HG03439 (cell line): ENCODE measurements around the gene BICDL2.
"Not testable (repeated sequence)": the region's sequence is repeated elsewhere in the genome, so short reads cannot be mapped to it uniquely, and the experiment has no call there.

Experiments
- ATAC-seq: cut with Tn5 transposase; IDR thresholded peaks from one replicate; pipeline ENCODE4 v1.9.1; 2021; ENCODE audit warnings: mild to moderate bottlenecking, moderate library complexity; ENCODE audit not compliant: unreplicated experiment

The BICDL2 gene

GRCh38 chr16:3036726-3037315, at the start of gene BICDL2:
BICDL2 (minus strand) TSS chr16:3036944; CDS start chr16:3035496, 1,448 bp downstream.
- ATAC-seq: no peak

DNA sequence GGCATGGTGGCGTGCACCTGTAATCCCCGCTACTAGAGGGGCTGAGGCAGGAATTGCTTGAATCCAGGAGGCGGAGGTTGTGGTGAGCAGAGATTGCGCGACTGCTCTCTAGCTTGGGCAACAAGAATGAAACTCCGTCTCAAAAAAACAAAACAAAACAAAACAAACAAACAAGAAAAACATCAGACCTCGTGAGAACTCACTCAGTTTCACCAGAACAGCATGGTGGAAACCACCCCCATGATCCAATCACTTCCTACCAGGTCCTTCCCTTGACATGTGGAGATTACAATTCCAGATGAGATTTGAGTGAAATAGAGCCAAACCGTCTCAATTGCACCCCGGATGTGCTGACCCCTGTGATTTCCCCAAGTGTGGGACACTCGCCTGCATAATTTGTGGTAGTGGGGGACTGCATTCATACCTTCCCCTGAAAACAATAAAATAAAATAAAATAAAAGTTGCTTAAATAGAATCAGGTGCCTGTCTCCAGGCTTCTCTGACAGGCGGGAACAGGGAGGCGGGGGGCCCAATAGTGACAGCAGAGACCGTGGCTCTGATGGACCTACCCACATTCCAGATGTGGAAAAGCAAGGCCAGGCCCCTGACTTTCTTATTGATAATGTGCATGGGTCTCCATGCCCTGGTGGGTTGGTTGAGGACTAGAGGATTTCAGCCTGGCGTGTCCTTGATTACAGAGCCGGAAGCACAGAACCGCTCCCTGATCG, 49.3 kb upstream of the BICDL2 start:
- no peak for ATAC-seq

DNA sequence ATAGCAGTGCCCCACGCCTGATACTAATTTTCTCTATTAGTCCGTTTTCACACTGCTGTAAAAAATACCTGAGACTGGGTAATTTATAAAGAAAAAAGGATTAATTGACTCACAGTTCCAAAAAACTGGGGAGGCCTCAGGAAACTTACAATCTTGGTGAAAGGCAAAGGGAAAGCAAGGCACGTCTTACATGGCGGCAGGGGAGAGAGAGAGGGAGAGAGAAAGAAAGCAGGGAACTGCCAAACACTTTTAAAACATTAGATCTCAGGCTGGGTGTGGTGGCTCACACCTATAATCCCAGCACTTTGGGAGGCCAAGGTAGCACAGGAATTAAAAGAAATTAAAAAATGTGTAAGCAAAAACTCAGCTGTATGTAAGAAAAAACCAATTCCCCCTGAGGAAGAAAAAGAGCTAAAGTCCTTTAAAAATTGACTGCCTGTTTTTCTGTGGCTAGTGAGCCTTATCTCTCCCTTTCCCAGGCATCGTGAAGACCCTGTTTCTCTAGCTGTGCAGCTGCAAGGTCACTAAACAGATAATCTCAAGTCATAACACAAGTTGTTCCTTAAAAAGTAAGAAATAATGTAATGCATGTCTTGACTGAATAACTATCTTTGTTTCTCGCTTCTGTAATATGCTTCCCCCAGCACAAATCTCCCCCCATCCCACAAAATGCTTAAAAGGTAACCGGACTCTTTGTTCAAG, 48.4 kb upstream of the BICDL2 start:
- ATAC-seq: no peak

- no peak for ATAC-seq
These were observed 47.7 kb upstream of the BICDL2 start for GRCh38 chr16:3084491-3084890.

DNA sequence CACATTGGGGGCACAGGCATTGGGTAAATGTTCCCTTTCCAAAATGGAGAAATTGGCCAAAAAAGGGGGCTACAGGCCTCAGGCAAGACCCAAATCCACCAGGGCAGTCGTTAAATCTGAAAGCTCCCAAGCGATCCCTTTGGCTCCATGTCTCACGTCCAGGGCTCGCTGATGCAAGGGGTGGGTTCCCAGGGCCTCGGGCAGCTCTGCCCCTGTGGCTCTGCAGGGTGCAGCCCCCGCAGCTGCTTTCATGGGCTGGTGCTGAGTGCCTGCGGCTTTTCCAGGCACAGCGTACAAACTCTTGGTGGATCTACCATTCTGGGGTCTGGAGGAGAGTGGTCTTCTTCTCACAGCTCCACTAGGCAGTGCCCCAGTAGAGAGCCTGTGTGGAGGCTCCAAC, 46.7 kb upstream of the BICDL2 start:
- ATAC-seq: not testable (repeated sequence)

GRCh38 chr16:3081957-3082356, 45.2 kb upstream of the BICDL2 start:
- not testable (repeated sequence) for ATAC-seq

GRCh38 chr16:3080024-3080423, 43.3 kb upstream of the BICDL2 start:
- no peak for ATAC-seq

GRCh38 chr16:3076577-3076976, 39.8 kb upstream of the BICDL2 start:
- no peak for ATAC-seq

DNA sequence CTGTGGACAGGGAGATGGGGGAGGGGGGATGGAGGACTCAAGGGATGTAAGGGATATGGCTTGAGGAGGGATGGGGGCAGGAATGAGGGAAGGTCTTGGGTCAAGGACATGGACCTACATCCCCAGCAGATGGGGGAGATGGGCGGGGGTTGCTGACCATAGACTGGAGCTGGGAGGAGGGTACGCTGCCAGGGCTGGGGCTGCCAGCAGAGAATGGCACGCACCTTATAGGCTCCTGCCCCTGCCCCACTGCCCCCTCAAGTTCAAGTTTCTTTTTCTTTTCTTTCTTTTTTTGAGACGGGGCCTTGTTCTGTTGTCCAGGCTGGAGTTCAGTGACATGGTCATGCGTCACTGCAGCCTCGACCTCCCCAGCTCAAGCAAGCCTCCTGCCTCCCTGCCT, 39.2 kb upstream of the BICDL2 start:
- not testable (repeated sequence) for ATAC-seq

DNA sequence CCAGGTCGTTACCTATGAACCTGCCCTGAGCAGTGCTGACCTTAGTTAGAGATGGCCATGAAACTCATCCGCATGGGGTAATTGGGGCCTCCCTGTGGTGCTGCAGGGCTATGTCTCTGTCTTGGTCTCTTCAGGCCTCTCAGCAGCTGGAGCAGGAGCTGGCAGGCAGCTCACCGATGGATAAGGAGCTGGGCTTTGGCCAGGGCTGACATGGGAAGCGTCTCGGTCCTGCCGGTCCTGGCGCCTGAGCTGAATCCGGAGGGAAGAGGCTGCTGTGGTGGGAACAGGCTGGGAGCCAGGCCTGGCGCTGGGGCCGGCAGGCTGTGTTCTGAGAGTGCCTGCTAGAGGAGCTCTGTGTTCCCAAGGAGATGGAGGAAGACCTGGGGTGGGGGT, 38.8 kb upstream of the BICDL2 start:
- no peak for ATAC-seq

DNA sequence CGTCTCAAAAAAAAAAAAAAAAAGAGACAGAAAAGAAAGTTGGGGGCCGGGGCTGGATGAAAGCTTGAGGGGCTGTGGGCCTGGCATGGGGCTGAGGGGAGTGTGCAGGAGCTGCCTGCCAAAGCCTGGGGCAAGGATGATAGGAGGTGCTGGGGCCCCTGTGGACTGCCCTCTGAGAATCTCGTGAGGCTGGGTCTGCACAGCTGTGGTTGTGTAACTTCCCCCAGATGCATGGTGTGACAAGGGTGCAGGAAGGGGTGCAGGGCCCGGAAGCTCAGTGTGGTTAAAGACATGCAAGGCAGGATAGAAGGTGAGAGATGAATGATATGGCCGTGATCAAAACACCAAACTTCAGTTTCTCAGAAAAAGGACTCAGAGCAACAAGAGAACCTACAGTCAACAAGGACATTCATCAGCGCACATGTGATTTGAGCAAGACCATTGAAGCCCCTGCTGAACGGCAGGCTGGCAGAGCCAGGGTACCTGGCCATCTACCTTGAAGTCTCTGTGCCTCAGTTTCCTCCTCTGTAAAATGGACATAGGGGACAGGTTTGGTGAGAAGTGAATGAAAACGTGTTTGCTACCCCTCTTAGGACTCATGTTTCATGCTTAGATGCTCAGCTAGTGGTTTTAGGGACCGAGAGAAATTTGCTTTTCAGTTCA, 38.2 kb upstream of the BICDL2 start:
- no peak for ATAC-seq

GRCh38 chr16:3073448-3073847, 36.7 kb upstream of the BICDL2 start:
- ATAC-seq: no peak

- not testable (repeated sequence) for ATAC-seq
These were observed 36.0 kb upstream of the BICDL2 start for GRCh38 chr16:3072576-3073263.

GRCh38 chr16:3072148-3072547, 35.4 kb upstream of the BICDL2 start:
- not testable (repeated sequence) for ATAC-seq

- ATAC-seq: no peak
These were observed 34.9 kb upstream of the BICDL2 start for GRCh38 chr16:3071655-3072054.

GRCh38 chr16:3070608-3071111, 33.9 kb upstream of the BICDL2 start:
- ATAC-seq: no peak

DNA sequence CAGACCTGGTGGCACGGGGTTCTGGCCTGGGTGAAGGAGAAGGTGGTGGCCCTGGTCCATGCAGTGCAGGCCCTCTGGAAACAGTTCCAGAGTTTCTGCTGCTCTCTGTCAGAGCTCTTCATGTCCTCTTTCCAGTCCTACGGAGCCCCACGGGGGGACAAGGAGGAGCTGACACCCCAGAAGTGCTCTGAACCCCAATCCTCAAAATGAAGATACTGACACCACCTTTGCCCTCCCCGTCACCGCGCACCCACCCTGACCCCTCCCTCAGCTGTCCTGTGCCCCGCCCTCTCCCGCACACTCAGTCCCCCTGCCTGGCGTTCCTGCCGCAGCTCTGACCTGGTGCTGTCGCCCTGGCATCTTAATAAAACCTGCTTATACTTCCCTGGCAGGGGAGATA, 32.4 kb upstream of the BICDL2 start:
- ATAC-seq: not testable (repeated sequence)

DNA sequence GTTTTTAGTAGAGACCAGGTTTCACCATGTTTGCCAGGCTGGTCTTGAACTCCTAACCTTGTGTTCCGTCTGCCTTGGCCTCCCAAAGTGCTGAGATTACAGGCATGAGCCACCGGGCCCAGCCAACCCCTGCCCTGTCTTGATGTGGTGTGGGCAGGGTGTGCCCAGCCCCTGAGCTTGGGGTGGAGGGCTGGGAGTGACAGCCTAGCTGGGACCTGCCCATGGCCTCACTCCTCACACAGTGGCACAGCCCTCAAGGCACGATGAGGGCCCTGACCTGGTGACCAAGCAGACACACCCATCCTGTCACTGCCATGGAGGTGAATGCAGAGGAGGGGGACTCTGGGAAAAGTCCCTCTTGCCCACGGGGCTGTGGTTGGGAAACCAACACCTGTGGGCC, 31.7 kb upstream of the BICDL2 start:
- ATAC-seq: no peak

- ATAC-seq: no peak
These were observed 29.6 kb upstream of the BICDL2 start for GRCh38 chr16:3066440-3066748.

- no peak for ATAC-seq
These were observed 29.1 kb upstream of the BICDL2 start for GRCh38 chr16:3065742-3066439.
